GM23248 (cell line): ENCODE data around the gene LRAT.

Source experiments
- EZH2 ChIP-seq: fragments of 200-600 bp; sonication (generic); IDR thresholded peaks from 2 replicates; pipeline ENCODE4 v1.6.1; 2018; ENCODE audit warnings: antibody characterized with exemption, mild to moderate bottlenecking; ENCODE audit not compliant: insufficient read depth, poor library complexity, severe bottlenecking
- EZH2phosphoT487 ChIP-seq: fragments of 200-600 bp; sonication (generic); IDR thresholded peaks from 2 replicates; pipeline ENCODE4 v1.6.1; 2018; ENCODE audit warnings: antibody characterized with exemption, moderate library complexity, mild to moderate bottlenecking, low read depth; ENCODE audit not compliant: insufficient read depth

GRCh38 chr4:154741131-154741665, 2.6 kb upstream of the LRAT start:
- no peak for TF ChIP-seq EZH2
- TF ChIP-seq EZH2phosphoT487: no peak
